PC-3 (cell line): ENCODE data around the gene TMCC3. TPM values are rescaled to one million over a fixed set of nuclear protein-coding genes. Genes with fewer than 3 reads are reported as not detected.

Experiments used
- ATAC-seq: fragments of 200-7000 bp; cut with Tn5 transposase; 2 replicates; pipeline ENCODE4 v1.9.1; 2020; ENCODE audit warnings: mild to moderate bottlenecking, moderate library complexity
- BruUV-seq: library from RNA; stranded (reverse); fragments of 400-500 nt; replicated peaks from 2 replicates; lab custom pipeline; 2021; lab: Mats Ljungman, UMichigan
- CTCF ChIA-PET: fragments of 300-600 bp; sonication (Branson Sonifier 250); formaldehyde crosslinking; loops from one replicate; lab custom pipeline; 2022; ENCODE audit warnings: antibody characterized with exemption; lab: Charles Lee
- POLR2A ChIA-PET: fragments of 300-600 bp; sonication (Branson Sonifier 250); formaldehyde crosslinking; loops from one replicate; lab custom pipeline; 2022; ENCODE audit warnings: antibody characterized with exemption; ENCODE audit not compliant: unreplicated experiment; lab: Charles Lee
- DNase-seq: peaks from one replicate; pipeline ENCODE4 v3.0.0-alpha.2; 2015
- H2AFZ ChIP-seq: fragments of 300-600 bp; sonication (generic); 2 replicates; pipeline ENCODE4 v1.6.0; 2016; ENCODE audit warnings: antibody characterized with exemption, low read length
- H3F3A ChIP-seq: fragments of 300-600 bp; sonication (generic); one replicate; pipeline ENCODE4 v1.6.0; 2017; ENCODE audit warnings: antibody characterized with exemption, low read length, control low read depth, mild to moderate bottlenecking; ENCODE audit not compliant: unreplicated experiment
- H3K27ac ChIP-seq: fragments of 300-600 bp; sonication (generic); 2 replicates; pipeline ENCODE4 v1.5.1; 2016; ENCODE audit warnings: mild to moderate bottlenecking, low read length
- H3K27me3 ChIP-seq: fragments of 300-600 bp; sonication (generic); 2 replicates; pipeline ENCODE4 v1.6.1; 2016; ENCODE audit warnings: low read length, mixed read lengths
- H3K36me3 ChIP-seq: fragments of 300-600 bp; sonication (generic); 2 replicates; pipeline ENCODE4 v1.6.1; 2016; ENCODE audit warnings: low read depth, mixed run types, low read length, mixed read lengths
- H3K4me1 ChIP-seq: fragments of 300-600 bp; sonication (generic); 2 replicates; pipeline ENCODE4 v1.5.1; 2016; ENCODE audit warnings: low read length; ENCODE audit not compliant: insufficient read depth
- H3K4me2 ChIP-seq: fragments of 300-600 bp; sonication (generic); 2 replicates; pipeline ENCODE4 v1.6.0; 2016; ENCODE audit warnings: low read length
- H3K4me3 ChIP-seq: fragments of 300-600 bp; sonication (generic); 2 replicates; pipeline ENCODE4 v1.5.1; 2016; ENCODE audit warnings: mild to moderate bottlenecking, low read length, mixed read lengths
- H3K79me2 ChIP-seq: fragments of 300-600 bp; sonication (generic); 2 replicates; pipeline ENCODE4 v1.6.1; 2017; ENCODE audit warnings: low read length, mixed read lengths
- H3K9ac ChIP-seq: fragments of 300-600 bp; sonication (generic); 2 replicates; pipeline ENCODE4 v1.6.0; 2016; ENCODE audit warnings: mild to moderate bottlenecking, low read length
- H3K9me2 ChIP-seq: fragments of 300-600 bp; sonication (generic); replicated peaks from 2 replicates; pipeline ENCODE4 v1.6.1; 2016; ENCODE audit warnings: mixed run types, low read length, mixed read lengths
- H3K9me3 ChIP-seq: fragments of 300-600 bp; sonication (generic); 2 replicates; pipeline ENCODE4 v1.6.1; 2016; ENCODE audit warnings: low read length, mixed read lengths
- H4K20me1 ChIP-seq: fragments of 300-600 bp; sonication (generic); 2 replicates; pipeline ENCODE4 v1.6.1; 2016; ENCODE audit warnings: low read length, mixed read lengths
- EZH2 ChIP-seq: fragments of 300-600 bp; sonication (generic); IDR thresholded peaks from one replicate; pipeline ENCODE4 v1.6.1; 2017; ENCODE audit warnings: antibody characterized with exemption, mild to moderate bottlenecking, low read length; ENCODE audit not compliant: unreplicated experiment
- EZH2phosphoT487 ChIP-seq: fragments of 300-600 bp; sonication (generic); IDR thresholded peaks from 2 replicates; pipeline ENCODE4 v1.6.1; 2018; ENCODE audit warnings: mild to moderate bottlenecking, antibody characterized with exemption, low read length, borderline replicate concordance
- intact Hi-C: fragments of 100-400 bp; cut with micrococcal nuclease; formaldehyde crosslinking; loops from 2 replicates; pipeline ENCODE4 v1.9.0; 2023
- total RNA-seq: library from RNA; depleted of rRNA; stranded (reverse); fragments of >200 nt; gene quantifications from 2 replicates; pipeline ENCODE4 v1.2.3, GENCODE V29; 2014
- TF ChIP-seq, protein P1 (sequence below): fragments of 300-600 bp; sonication (generic); conservative IDR thresholded peaks from 2 replicates; pipeline ENCODE4 v1.5.1; 2017; ENCODE audit warnings: antibody characterized with exemption, low read depth, mild to moderate bottlenecking, low read length

The TMCC3 gene
- total RNA-seq, 1 experiment from 2014 or later, result 6.5 TPM

DNA sequence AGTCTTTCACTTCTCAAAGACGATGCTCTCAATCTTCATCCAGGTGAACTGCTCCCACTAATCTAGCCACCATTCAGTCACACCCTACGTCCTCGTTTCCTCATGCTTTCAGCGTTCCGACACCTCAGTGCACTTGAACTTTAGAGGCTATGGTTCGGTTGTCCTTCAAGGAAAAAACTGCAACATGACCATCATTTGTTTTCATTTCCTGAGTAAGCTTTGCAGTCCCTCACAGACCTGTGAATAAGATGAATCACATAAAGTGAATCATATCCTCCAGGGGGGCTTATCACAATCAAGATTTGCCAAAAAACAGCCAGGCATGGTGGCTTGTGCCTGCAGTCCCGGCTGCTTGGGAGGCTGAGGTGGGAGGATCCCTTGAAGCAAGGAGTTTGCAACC is 80.2 kb downstream of the TMCC3 start:
- no peak overlapping the region; the same call in 1 of the 2 replicates for H3K4me3 ChIP-seq
- H3K4me2 ChIP-seq, result peak overlapping the region; percentile 56
- ChIA-PET CTCF (no interaction called here), POLR2A (no interaction called here)
- ATAC-seq (peak; percentile 79), DNase-seq (peak; percentile 86)
- H3K79me2 ChIP-seq, result no peaks in the 10 kb centered on the region
- no peaks in the 10 kb centered on the region for H3F3A ChIP-seq
- H3K27me3 ChIP-seq, result no peaks in the 10 kb centered on the region
- no peak overlapping the region for H3K9ac ChIP-seq
- TF ChIP-seq EZH2phosphoT487 (no peak), EZH2 (no peak)
- intact Hi-C loops, result loop anchor here (2.0 kb wide), 1 partner anchor 17 kb away; no protein-coding TSS in a partner anchor
- peaks cover 6% of the 10 kb centered on the region for H3K36me3 ChIP-seq
- peaks cover 32% of the 10 kb centered on the region for H3K4me1 ChIP-seq
- peak overlapping the region; percentile 25 for H3K27ac ChIP-seq
- peak overlapping the region; percentile 53 for H2AFZ ChIP-seq
- H3K9me2 ChIP-seq, result no peaks in the 10 kb centered on the region
- BruUV-seq, result no TSS peak
- no peaks in the 10 kb centered on the region for H4K20me1 ChIP-seq
- H3K9me3 ChIP-seq, result no peaks in the 10 kb centered on the region

DNA sequence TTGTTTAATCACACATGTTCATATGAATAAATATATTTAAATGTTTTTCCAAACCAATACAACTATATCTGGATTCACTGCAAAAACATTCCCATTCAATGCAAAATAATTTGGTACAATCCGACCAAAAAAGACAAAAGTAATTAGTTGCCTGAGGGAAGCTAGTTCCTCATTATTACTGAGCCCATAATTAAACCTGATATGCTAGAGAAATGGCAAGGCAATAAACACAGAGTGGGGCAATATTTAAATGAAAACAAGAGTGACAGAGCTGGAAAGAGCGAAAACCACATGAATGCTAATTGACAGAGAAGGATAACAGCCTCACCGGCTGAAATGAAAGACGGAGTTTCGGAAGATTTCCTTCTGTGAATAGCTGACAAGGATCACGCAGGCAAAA is 82.6 kb downstream of the TMCC3 start:
- H4K20me1 ChIP-seq, result no peaks in the 10 kb centered on the region
- ATAC-seq (no peak), DNase-seq (no peak)
- CTCF ChIA-PET, result no interaction called here
- H3K27me3 ChIP-seq, result no peaks in the 10 kb centered on the region
- no peak for TF ChIP-seq EZH2
- no peaks in the 10 kb centered on the region for H3F3A ChIP-seq
- H3K9me3 ChIP-seq, result no peaks in the 10 kb centered on the region
- intact Hi-C loops, result no loop called here
- H3K9ac ChIP-seq, result no peak overlapping the region
- no peak overlapping the region for H3K27ac ChIP-seq
- H3K4me3 ChIP-seq, result no peak overlapping the region
- peaks cover 6% of the 10 kb centered on the region for H3K36me3 ChIP-seq
- H3K4me2 ChIP-seq, result no peak overlapping the region
- H3K4me1 ChIP-seq, result peaks cover 34% of the 10 kb centered on the region
- H2AFZ ChIP-seq, result no peak overlapping the region
- no peaks in the 10 kb centered on the region for H3K79me2 ChIP-seq
- no peaks in the 10 kb centered on the region for H3K9me2 ChIP-seq
- no TSS peak for BruUV-seq
- POLR2A ChIA-PET, result no interaction called here

DNA sequence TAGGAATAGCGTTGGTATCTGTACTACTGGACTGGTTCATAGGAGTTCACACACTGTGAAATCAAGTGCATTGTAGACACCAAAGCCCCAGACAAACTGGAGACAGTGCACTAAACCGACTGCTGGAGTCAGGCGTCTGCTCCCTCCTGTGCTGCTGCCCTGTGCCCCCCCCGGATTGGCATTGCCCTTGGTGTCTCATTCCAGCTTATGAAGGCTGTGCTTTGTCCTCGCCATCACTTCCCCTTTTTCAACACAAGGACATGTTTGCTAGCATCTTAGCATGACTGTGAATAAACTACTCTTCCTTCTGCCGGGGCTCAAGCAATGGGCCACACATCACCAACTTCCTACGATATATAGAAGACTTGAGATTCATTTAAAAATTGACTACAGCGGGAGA is 84.0 kb downstream of the TMCC3 start:
- Histone ChIP-seq H3K36me3 (peaks cover 6% of the 10 kb centered on the region), H4K20me1 (no peaks in the 10 kb centered on the region), H3K4me2 (no peak overlapping the region), H3K27me3 (no peaks in the 10 kb centered on the region), H2AFZ (no peak overlapping the region), H3K9ac (no peak overlapping the region), H3K4me3 (no peak overlapping the region), H3K9me3 (no peaks in the 10 kb centered on the region), H3K4me1 (peaks cover 40% of the 10 kb centered on the region), H3K79me2 (no peaks in the 10 kb centered on the region), H3F3A (no peaks in the 10 kb centered on the region), H3K27ac (no peak overlapping the region), H3K9me2 (no peaks in the 10 kb centered on the region)
- POLR2A ChIA-PET, result no interaction called here
- intact Hi-C loops, result no loop called here
- DNase-seq, result no peak
- ATAC-seq, result no peak
- CTCF ChIA-PET, result no interaction called here
- no peak for TF ChIP-seq EZH2phosphoT487
- TF ChIP-seq, protein P1, sequence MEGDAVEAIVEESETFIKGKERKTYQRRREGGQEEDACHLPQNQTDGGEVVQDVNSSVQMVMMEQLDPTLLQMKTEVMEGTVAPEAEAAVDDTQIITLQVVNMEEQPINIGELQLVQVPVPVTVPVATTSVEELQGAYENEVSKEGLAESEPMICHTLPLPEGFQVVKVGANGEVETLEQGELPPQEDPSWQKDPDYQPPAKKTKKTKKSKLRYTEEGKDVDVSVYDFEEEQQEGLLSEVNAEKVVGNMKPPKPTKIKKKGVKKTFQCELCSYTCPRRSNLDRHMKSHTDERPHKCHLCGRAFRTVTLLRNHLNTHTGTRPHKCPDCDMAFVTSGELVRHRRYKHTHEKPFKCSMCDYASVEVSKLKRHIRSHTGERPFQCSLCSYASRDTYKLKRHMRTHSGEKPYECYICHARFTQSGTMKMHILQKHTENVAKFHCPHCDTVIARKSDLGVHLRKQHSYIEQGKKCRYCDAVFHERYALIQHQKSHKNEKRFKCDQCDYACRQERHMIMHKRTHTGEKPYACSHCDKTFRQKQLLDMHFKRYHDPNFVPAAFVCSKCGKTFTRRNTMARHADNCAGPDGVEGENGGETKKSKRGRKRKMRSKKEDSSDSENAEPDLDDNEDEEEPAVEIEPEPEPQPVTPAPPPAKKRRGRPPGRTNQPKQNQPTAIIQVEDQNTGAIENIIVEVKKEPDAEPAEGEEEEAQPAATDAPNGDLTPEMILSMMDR, result no peak
- no TSS peak for BruUV-seq

DNA sequence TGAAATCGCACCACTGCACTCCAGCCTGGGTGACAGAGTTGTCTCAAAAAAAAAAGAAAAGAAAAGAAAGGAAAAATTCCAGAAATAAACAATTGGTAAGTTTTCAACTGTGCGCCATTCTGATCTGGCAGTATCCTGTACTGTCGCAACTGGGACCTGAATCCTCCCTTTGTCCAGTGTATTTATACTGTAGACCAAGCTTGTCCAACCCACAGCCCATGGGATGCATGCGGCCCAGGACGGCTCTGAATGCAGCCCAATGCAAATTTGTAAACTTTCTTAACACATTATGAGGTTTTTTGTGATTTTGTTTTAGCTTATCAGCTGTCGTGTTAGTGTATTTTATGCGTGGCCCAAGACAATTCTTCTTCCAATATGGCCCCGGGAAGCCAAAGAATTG is 84.7 kb downstream of the TMCC3 start:
- no peak for TF ChIP-seq EZH2
- TF ChIP-seq, protein P1, result no peak
- no peak for TF ChIP-seq EZH2phosphoT487
- no peaks in the 10 kb centered on the region for H3K79me2 ChIP-seq
- BruUV-seq, result no TSS peak
- peaks cover 39% of the 10 kb centered on the region for H3K4me1 ChIP-seq
- no peak for DNase-seq
- no peak overlapping the region for H3K4me2 ChIP-seq
- CTCF ChIA-PET, result no interaction called here
- POLR2A ChIA-PET, result no interaction called here
- H3K36me3 ChIP-seq, result peaks cover 6% of the 10 kb centered on the region
- no peak overlapping the region for H3K4me3 ChIP-seq
- H3K9ac ChIP-seq, result no peak overlapping the region
- H4K20me1 ChIP-seq, result no peaks in the 10 kb centered on the region
- no peak overlapping the region for H2AFZ ChIP-seq
- ATAC-seq, result no peak
- intact Hi-C loops, result no loop called here
- H3K27ac ChIP-seq, result no peak overlapping the region
- H3K9me3 ChIP-seq, result no peaks in the 10 kb centered on the region
- no peaks in the 10 kb centered on the region for H3K9me2 ChIP-seq
- H3F3A ChIP-seq, result no peaks in the 10 kb centered on the region
- no peaks in the 10 kb centered on the region for H3K27me3 ChIP-seq
